HCT116 (cell line): Measurements from ENCODE around the gene ANKRD6. TPM values are rescaled to one million over a fixed set of nuclear protein-coding genes. Genes with fewer than 3 reads are reported as not detected.
"Not testable (repeated sequence)": the region's sequence is repeated elsewhere in the genome, so short reads cannot be mapped to it uniquely, and the experiment has no call there.

Experiments used
- ATAC-seq: fragments of 200-7000 bp; cut with Tn5 transposase; 2 replicates; pipeline ENCODE4 v1.9.1; 2020; ENCODE audit warnings: mild to moderate bottlenecking, moderate library complexity
- BruUV-seq: library from RNA; stranded (reverse); fragments of 400-500 nt; replicated peaks from 2 replicates; lab custom pipeline; 2021; lab: Mats Ljungman, UMichigan
- CTCF ChIA-PET: fragments of 300-600 bp; sonication (Branson Sonifier 250); formaldehyde crosslinking; loops from one replicate; lab custom pipeline; 2021; ENCODE audit warnings: antibody characterized with exemption; lab: Charles Lee
- POLR2A ChIA-PET: fragments of 300-600, 350-600 bp; sonication (Branson Sonifier 250); formaldehyde crosslinking; loops from one replicate; lab custom pipeline; 2021; ENCODE audit warnings: antibody characterized with exemption; lab: Charles Lee
- RAD21 ChIA-PET, 2 experiments: fragments of 300-600 bp; sonication (Branson Sonifier 250); formaldehyde crosslinking; loops; one replicate each; lab custom pipeline; 2023; ENCODE audit warnings: low total read pairs in 2 of 2; ENCODE audit not compliant: uncharacterized antibody in 2 of 2, unreplicated experiment in 2 of 2, low non-redundant PET in 1 of 2; lab: Charles Lee
- DNase-seq: peaks from one replicate; pipeline ENCODE4 v3.0.0-alpha.2; 2010; ENCODE audit warnings: low read depth, low spot score
- H2AFZ ChIP-seq: fragments of 200-600 bp; shearing (Covaris generic), sonication (generic); 2 replicates; pipeline ENCODE4 v1.6.1; 2017; ENCODE audit warnings: low read depth, mixed run types, mixed read lengths, antibody characterized with exemption, low read length; ENCODE audit not compliant: poor library complexity, severe bottlenecking
- H3K27ac ChIP-seq: 2 replicates; pipeline ENCODE4 v1.5.1; 2012; ENCODE audit warnings: low read depth, low read length
- H3K27me3 ChIP-seq: fragments of 200-600 bp; sonication (generic); 2 replicates; pipeline ENCODE4 v1.6.1; 2016; ENCODE audit warnings: mixed run types, low read length, mixed read lengths; ENCODE audit not compliant: insufficient read depth
- H3K36me3 ChIP-seq, 2 experiments: fragments of 200-500 bp in 1 of 2; fragments of 200-600 bp in 1 of 2; sonication (Bioruptor generic) in 1 of 2; sonication (generic) in 1 of 2; 2 replicates each; pipeline versions ENCODE4 v1.5.1 to v1.6.1; 2014 to 2016; ENCODE audit warnings: low read length in 2 of 2, inconsistent platforms in 1 of 2, mixed read lengths in 1 of 2, mixed run types in 1 of 2; ENCODE audit not compliant: insufficient read depth in 2 of 2, control insufficient read depth in 1 of 2
- H3K4me1 ChIP-seq, 2 experiments: fragments of 200-600 bp in 1 of 2; sonication (generic) in 1 of 2; 2 replicates each; pipeline versions ENCODE4 v1.5.1 to v1.6.1; 2012 to 2017; ENCODE audit warnings: low read length in 2 of 2, inconsistent platforms in 1 of 2, mild to moderate bottlenecking in 1 of 2, mixed read lengths in 1 of 2, mixed run types in 1 of 2, moderate library complexity in 1 of 2; ENCODE audit not compliant: insufficient read depth in 2 of 2, control insufficient read depth in 1 of 2
- H3K4me2 ChIP-seq: fragments of 200-600 bp; sonication (generic); 2 replicates; pipeline ENCODE4 v1.6.1; 2017; ENCODE audit warnings: mixed run types, low read length, mixed read lengths
- H3K4me3 ChIP-seq, 2 experiments: fragments of 200-600 bp in 1 of 2; sonication (generic) in 1 of 2; replicated peaks in 1 of 2; 2 replicates each; pipeline ENCODE4 v1.5.1; 2011 to 2016; ENCODE audit warnings: low read length in 2 of 2, control low read depth in 1 of 2, low read depth in 1 of 2, mild to moderate bottlenecking in 1 of 2, mixed read lengths in 1 of 2, mixed run types in 1 of 2
- H3K79me2 ChIP-seq: fragments of 200-600 bp; sonication (generic); 2 replicates; pipeline ENCODE4 v1.6.1; 2017; ENCODE audit warnings: mild to moderate bottlenecking, mixed run types, low read length, moderate library complexity, mixed read lengths; ENCODE audit not compliant: insufficient read depth
- H3K9ac ChIP-seq: fragments of 200-600 bp; sonication (generic); 2 replicates; pipeline ENCODE4 v1.6.1; 2016; ENCODE audit warnings: low read length, mixed read lengths
- H3K9me2 ChIP-seq: fragments of 200-600 bp; sonication (generic), shearing (Covaris generic); 2 replicates; pipeline ENCODE4 v1.6.1; 2017; ENCODE audit warnings: mixed run types, mild to moderate bottlenecking, moderate library complexity; ENCODE audit not compliant: insufficient read depth
- H3K9me3 ChIP-seq, 2 experiments: fragments of 200-500 bp in 1 of 2; fragments of 200-600 bp in 1 of 2; sonication (Bioruptor generic) in 1 of 2; sonication (generic) in 1 of 2; 2 replicates each; pipeline ENCODE4 v1.6.1; 2014 to 2017; ENCODE audit warnings: low read length in 2 of 2, mixed read lengths in 2 of 2, inconsistent platforms in 1 of 2, low read depth in 1 of 2, mild to moderate bottlenecking in 1 of 2, mixed run types in 1 of 2, moderate library complexity in 1 of 2; ENCODE audit not compliant: control insufficient read depth in 1 of 2, insufficient read depth in 1 of 2
- H4K20me1 ChIP-seq: fragments of 200-600 bp; sonication (generic), shearing (Covaris generic); 2 replicates; pipeline ENCODE4 v1.6.1; 2017; ENCODE audit warnings: mixed run types, mild to moderate bottlenecking, moderate library complexity; ENCODE audit not compliant: insufficient read depth
- ATF3 ChIP-seq: IDR thresholded peaks from 2 replicates; pipeline ENCODE4 v1.6.1; 2012
- CTCF ChIP-seq, 3 experiments: fragments of 200-600 bp in 1 of 3; sonication (generic) in 1 of 3; IDR thresholded peaks in 2 of 3; conservative IDR thresholded peaks in 1 of 3; 2 replicates each; pipeline ENCODE4 v1.5.1; 2012 to 2017; ENCODE audit warnings: low read depth in 2 of 3, low read length in 2 of 3, antibody characterized with exemption in 1 of 3, borderline replicate concordance in 1 of 3, control low read depth in 1 of 3, mild to moderate bottlenecking in 1 of 3, mixed read lengths in 1 of 3, mixed run types in 1 of 3, moderate library complexity in 1 of 3; ENCODE audit not compliant: insufficient read depth in 1 of 3
- EGR1 ChIP-seq: IDR thresholded peaks from 2 replicates; pipeline ENCODE4 v1.6.1; 2012; ENCODE audit warnings: low read depth
- ELF1 ChIP-seq: IDR thresholded peaks from 2 replicates; pipeline ENCODE4 v1.6.1; 2012; ENCODE audit warnings: low read depth, borderline replicate concordance
- FOSL1 ChIP-seq: IDR thresholded peaks from 2 replicates; pipeline ENCODE4 v1.6.1; 2012; ENCODE audit warnings: low read depth
- JUND ChIP-seq: IDR thresholded peaks from 2 replicates; pipeline ENCODE4 v1.6.1; 2012
- MAX ChIP-seq: IDR thresholded peaks from 2 replicates; pipeline ENCODE4 v1.6.1; 2012
- POLR2AphosphoS5 ChIP-seq: IDR thresholded peaks from 2 replicates; pipeline ENCODE4 v1.6.1; 2011; ENCODE audit warnings: mild to moderate bottlenecking, low read depth, low read length, moderate library complexity
- RAD21 ChIP-seq: IDR thresholded peaks from 2 replicates; pipeline ENCODE4 v1.6.1; 2012; ENCODE audit warnings: low read depth, mild to moderate bottlenecking
- REST ChIP-seq: IDR thresholded peaks from 2 replicates; pipeline ENCODE4 v1.6.1; 2012; ENCODE audit warnings: low read depth
- SP1 ChIP-seq: IDR thresholded peaks from 2 replicates; pipeline ENCODE4 v1.6.1; 2012; ENCODE audit warnings: low read depth
- ZBTB33 ChIP-seq: IDR thresholded peaks from 2 replicates; pipeline ENCODE4 v1.6.1; 2011; ENCODE audit warnings: mild to moderate bottlenecking, low read length, moderate library complexity; ENCODE audit not compliant: insufficient replicate concordance; ENCODE audit errors: extremely low read depth
- ZFX ChIP-seq: fragments of 450-650 bp; IDR thresholded peaks from 2 replicates; pipeline ENCODE4 v1.6.1; 2017
- ZNF274 ChIP-seq: fragments of 200-500 bp; sonication (Bioruptor generic); IDR thresholded peaks from 2 replicates; pipeline ENCODE4 v1.6.1; 2014; ENCODE audit warnings: mild to moderate bottlenecking, low read depth, low read length, inconsistent platforms
- intact Hi-C: fragments of 100-400 bp; cut with micrococcal nuclease; formaldehyde crosslinking; loops from 2 replicates; pipeline ENCODE4 v1.10.0; 2022
- total RNA-seq: library from RNA; stranded (reverse); gene quantifications from one replicate; pipeline ENCODE4 v1.2.1, GENCODE V29; 2021; ENCODE audit not compliant: unreplicated experiment

The ANKRD6 gene
- total RNA-seq, 1 experiment from 2014 or later, result 9.9 TPM

DNA sequence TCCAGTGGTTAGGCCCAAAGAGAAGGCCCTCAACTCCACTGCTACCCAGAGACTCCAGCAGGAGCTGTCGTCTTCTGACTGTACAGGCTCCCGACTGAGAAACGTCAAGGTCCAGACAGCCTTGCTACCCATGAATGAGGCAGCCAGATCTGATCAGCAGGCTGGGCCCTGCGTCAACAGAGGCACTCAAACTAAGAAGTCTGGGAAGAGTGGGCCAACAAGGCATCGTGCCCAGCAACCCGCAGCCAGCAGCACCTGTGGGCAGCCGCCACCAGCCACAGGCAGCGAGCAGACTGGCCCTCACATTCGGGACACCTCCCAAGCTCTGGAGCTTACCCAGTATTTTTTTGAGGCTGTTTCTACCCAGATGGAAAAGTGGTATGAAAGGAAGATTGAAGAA, 197.5 kb downstream of the ANKRD6 start:
- no peak overlapping the region for H3K27ac ChIP-seq
- no peaks in the 10 kb centered on the region for H3K79me2 ChIP-seq
- H2AFZ ChIP-seq, result no peak overlapping the region
- H4K20me1 ChIP-seq, result no peaks in the 10 kb centered on the region
- no peak for ATAC-seq
- BruUV-seq, result no TSS peak
- no peaks in the 10 kb centered on the region for H3K36me3 ChIP-seq
- RAD21 ChIA-PET, result no interaction called here
- no peaks in the 10 kb centered on the region for H3K4me1 ChIP-seq
- POLR2A ChIA-PET, result interaction anchor here (1.4 kb wide), 1 partner anchor 8 kb away, joined by 3 read pairs; the partner anchor contains the start of gene LYRM2
- CTCF ChIA-PET, result no interaction called here
- no peaks in the 10 kb centered on the region for H3K9me3 ChIP-seq
- intact Hi-C loops, result no loop called here
- no peaks in the 10 kb centered on the region for H3K27me3 ChIP-seq
- TF ChIP-seq ZFX, result no peak
- TF ChIP-seq CTCF (IDR thresholded peaks at IDR 0.05 in 2 of 3, conservative IDR thresholded peaks at IDR 0.05 in 1 of 3; ENCODE audit: borderline replicate concordance in 1 of 3, insufficient read depth in 1 of 3, low read depth in 2 of 3, low read length in 2 of 3), result no peak
- TF ChIP-seq ZNF274, result no peak
- no peak for TF ChIP-seq ELF1
- TF ChIP-seq MAX, result no peak
- no peak for TF ChIP-seq SP1
- no peak for TF ChIP-seq POLR2AphosphoS5
- no peak for TF ChIP-seq JUND
- TF ChIP-seq RAD21, result no peak
- TF ChIP-seq ATF3, result no peak
- no peak for TF ChIP-seq ZBTB33
- TF ChIP-seq FOSL1, result no peak
- no peak for TF ChIP-seq EGR1
- no peak for TF ChIP-seq REST
- H3K4me2 ChIP-seq, result no peak overlapping the region
- no peak for DNase-seq
- H3K9ac ChIP-seq, result no peak overlapping the region
- H3K9me2 ChIP-seq, result no peaks in the 10 kb centered on the region
- no peak overlapping the region for H3K4me3 ChIP-seq

- H3K4me2 ChIP-seq, H2AFZ ChIP-seq, BruUV-seq, H3K4me3 ChIP-seq, POLR2A ChIA-PET, H3K9ac ChIP-seq, H3K9me3 ChIP-seq, intact Hi-C loops, DNase-seq, H3K36me3 ChIP-seq, RAD21 ChIA-PET, H3K27ac ChIP-seq, H3K27me3 ChIP-seq, CTCF ChIA-PET, H3K9me2 ChIP-seq, ATAC-seq, H4K20me1 ChIP-seq: not testable (repeated sequence)
- H3K4me1 ChIP-seq, result peaks cover 6 to 16% of the 10 kb centered on the region in 2 experiments; a peak in 3 of 4 replicates
- peaks cover 24% of the 10 kb centered on the region for H3K79me2 ChIP-seq
Measured at GRCh38 chr6:89636412-89636811, 203.5 kb downstream of the ANKRD6 start.
